HG03060 (cell line): ENCODE data around the gene CAPN8.

Experiments
- ATAC-seq: cut with Tn5 transposase; IDR thresholded peaks from one replicate; pipeline ENCODE4 v1.9.1; 2021; ENCODE audit warnings: low read depth, moderate number of reproducible peaks; ENCODE audit not compliant: unreplicated experiment

Gene CAPN8

GRCh38 chr1:223665592-223666312 lies at the start of gene CAPN8:
TSS of gene CAPN8 (minus strand) at chr1:223665701. CDS start at chr1:223665646, 55 bp downstream.
- ATAC-seq, result no peak

DNA sequence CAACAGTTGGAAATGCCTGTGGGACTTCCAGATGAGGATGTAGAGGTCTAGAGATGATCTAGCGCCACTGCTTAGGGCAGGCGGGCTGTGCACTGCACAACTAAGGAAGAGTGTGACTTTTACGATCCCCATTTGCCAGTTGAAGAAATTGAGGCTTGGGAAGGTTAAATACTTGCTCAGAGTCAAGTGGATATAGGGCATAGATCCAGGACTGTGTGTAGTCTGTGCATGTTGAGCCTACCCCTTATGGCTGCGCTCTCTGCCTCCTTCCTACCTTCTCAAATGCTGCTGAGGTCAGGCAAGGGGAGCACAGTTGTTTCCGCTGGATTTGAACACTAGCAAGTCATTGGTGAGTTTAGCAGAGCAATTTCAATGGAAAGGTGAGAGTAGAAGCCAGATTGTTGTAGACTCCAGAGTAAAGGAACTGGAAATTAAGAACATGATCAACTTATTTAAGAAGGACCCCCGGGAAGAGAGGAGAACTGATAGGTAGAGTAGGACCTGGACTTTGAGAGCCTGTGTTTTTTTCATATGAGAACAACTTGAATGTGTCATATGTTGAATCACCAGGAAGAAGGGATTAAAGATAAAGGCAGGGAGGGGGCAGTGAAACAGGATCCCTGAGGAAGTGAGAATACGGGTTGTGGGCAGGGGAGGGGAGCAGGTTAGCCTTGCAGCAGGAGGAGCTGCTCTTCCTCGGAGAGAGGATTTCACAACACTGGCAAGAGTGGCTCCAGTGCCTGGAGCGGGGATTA lies 49.5 kb upstream of the CAPN8 start:
- no peak for ATAC-seq

GRCh38 chr1:223714421-223714724 lies 48.9 kb upstream of the CAPN8 start:
- ATAC-seq, result no peak

DNA sequence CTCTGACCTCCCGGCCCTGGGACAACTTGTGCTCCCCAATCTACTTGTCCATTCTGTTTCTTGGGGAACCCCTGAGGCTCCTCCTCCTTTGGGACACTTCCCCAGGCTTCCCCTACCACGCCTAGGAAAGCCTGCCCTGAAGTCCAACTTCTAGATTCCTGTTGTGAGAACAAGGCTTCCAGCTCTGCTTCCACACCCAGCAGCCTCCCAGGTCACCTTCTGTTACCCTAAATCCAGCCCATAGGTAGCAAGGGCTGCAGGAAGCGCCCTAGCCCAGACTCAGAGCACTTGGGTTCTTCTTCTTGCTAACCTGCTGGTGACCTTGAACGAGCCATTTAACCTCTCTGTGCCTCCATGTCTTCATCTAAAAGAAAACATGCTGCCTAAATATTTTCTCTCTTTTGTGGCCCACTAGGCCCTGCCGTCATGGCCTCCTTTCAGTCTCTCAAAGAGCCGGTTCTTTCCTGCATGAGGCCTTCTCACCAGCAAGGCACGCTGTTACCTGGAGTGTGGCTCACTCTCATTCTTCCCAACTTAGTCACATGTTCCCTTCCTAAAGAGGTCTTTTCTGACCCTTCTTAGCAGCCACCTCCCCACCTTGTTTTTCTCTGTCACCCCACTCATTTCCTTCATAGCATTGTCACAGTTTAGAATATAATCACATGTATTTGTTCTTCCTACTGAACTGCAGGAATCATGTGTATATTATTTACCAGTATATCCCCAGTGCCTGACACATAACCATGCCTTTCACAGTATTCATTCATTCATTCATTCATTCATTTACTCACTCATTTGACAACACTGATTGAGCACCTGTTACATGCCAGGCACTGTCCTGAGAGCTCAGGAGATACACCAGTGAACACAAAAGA lies 48.3 kb upstream of the CAPN8 start:
- no peak for ATAC-seq

GRCh38 chr1:223712850-223713474 lies 47.5 kb upstream of the CAPN8 start:
- no peak for ATAC-seq

- no peak for ATAC-seq
Measured at GRCh38 chr1:223712194-223712849, 46.8 kb upstream of the CAPN8 start, which contains the start of gene CAPN2. TSS of gene CAPN2 (plus strand) at chr1:223712539. CDS start at chr1:223712641, 102 bp downstream.

GRCh38 chr1:223711747-223712193 lies 46.3 kb upstream of the CAPN8 start:
- ATAC-seq, result no peak

GRCh38 chr1:223711173-223711572 lies 45.7 kb upstream of the CAPN8 start:
- no peak for ATAC-seq

GRCh38 chr1:223710179-223711133 lies 45.0 kb upstream of the CAPN8 start:
- no peak for ATAC-seq

DNA sequence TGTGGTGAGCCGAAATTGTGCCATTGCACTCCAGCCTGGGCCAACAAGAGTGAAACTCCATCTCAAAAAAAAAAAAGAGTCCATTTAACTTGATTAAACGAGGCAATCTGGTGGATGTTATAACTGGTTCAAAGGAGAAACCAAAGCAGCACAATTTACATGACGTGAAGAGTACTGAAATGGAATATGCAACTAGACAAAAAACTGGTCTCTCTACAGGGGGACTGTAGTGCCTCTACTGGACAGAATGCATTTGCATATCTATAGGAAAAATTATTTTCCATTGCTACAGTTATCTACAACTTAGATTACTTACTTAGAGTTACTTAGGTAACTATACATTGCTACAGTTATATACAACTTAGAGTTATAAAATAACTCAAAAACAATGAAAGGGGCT lies 44.1 kb upstream of the CAPN8 start:
- ATAC-seq, result no peak

DNA sequence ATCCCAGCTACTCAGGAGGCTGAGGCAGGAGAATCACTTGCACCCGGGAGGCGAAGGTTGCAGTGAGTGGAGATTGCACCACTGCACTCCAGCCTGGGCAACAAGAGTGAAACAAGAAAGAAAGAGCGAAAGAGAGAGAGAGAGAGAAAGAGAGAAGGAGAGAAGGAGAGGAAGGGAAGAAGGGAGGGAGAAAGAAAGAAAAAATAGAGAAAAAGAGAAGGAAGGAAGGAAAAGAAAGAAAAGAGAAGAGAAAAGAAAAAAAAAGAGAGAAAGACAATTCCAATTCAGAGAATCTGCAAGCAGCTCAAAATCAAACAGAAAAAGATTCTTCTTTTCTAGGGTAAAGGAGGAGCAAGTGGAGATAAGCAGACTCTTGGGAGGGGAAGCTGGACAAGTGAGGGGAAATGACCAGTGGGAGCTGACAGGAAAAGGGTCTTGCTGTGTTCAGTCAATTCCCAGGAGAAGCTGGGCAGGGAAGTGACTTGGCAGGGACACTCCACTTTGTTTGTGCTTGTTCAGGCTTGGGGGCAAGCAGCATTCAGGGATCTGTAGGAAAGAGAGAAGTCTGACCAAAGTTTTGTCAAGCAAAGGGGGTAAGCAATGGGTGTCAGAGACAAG lies 43.3 kb upstream of the CAPN8 start:
- no peak for ATAC-seq

DNA sequence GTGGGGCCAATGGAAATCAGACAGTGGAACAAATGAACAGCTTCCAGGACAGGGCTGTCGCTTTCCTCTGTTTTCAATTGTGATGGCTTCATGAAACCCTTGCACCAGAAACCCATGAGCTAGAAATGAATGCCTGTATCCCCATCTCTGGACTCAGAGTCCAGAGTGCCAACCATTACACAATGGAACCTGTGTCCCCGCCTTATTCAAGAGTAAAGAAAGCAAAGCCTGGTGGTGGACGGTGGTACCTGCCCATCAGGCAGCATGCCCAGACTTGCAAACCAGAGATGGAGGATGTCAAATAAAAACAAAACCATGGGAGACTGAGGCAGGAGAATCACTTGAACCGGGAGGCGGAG lies 42.5 kb upstream of the CAPN8 start:
- ATAC-seq, result no peak

GRCh38 chr1:223707256-223708000 lies 41.9 kb upstream of the CAPN8 start:
- ATAC-seq, result no peak

GRCh38 chr1:223706077-223706973 lies 40.8 kb upstream of the CAPN8 start:
- ATAC-seq, result no peak

DNA sequence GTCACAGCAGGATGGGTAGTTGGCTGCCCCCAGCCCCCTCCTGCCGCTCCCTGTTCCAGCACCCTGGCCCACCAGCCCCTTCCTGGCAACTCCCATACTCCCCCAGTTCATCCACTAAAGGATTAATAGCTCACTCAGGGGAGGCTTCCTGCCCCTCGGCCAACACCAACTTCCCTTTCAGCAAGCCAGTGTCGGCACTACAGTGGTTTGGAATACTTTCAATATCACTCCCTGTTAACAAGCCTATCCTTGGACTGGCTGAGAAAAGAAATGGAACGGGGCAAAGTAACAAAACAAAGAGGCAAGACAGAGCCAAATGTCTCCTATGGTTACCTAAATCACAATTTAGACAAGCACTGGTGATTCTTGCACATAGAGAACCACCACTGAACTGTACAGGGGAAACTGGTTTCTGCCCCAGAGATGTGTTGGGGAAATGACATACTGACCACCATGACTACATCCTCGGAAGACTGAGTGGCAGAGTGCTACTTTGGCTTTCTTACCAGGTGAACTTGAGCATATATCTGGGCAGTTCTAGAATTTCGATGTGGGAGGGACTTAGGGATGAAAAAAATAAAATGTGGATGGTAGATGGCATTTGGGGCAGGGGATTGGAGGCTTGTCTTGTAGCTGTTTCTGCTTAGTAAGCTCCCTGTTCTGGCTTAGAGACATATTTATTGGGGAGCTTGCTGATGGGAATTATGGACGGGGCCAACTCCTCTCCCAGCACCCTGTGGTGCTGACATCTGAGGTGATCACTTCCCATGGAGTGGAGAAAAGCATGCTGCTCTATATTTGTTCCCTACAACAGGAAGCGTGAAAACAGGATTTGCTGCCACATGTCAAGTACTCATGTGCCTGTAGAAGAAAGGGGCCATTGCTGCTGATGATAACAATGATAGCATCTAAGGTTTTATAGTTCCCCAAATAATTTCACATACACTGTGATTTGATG lies 39.7 kb upstream of the CAPN8 start:
- ATAC-seq, result no peak

- no peak for ATAC-seq
Measured at GRCh38 chr1:223703668-223704013, 38.1 kb upstream of the CAPN8 start.
